Adrenal gland (tissue), 5 donors: Measurements from ENCODE around the gene PLXDC2.

ENCODE experiments used
- CTCF ChIP-seq, 6 experiments: fragments of 450-650 bp in 4 of 6; fragments of 200-600 bp in 2 of 6; sonication (generic) in 1 of 6; IDR thresholded peaks; 1 replicate in 5 of 6; 2 replicates in 1 of 6; pipeline versions ENCODE4 v1.5.1 to v1.8.0; 2016 to 2021; ENCODE audit warnings: antibody characterized with exemption in 6 of 6, mild to moderate bottlenecking in 2 of 6, moderate library complexity in 1 of 6
- POLR2A ChIP-seq, 2 donors: fragments of 450-650 bp; IDR thresholded peaks; one replicate each; pipeline ENCODE4 v1.6.1; 2017; ENCODE audit warnings: antibody characterized with exemption in 2 of 2, mild to moderate bottlenecking in 2 of 2, moderate library complexity in 1 of 2
- donor health status: DM: no; HTN: no; CAD: no.

GRCh38 chr10:20180766-20181165 lies 364.5 kb downstream of the PLXDC2 start:
- TF ChIP-seq CTCF (IDR thresholded peaks at IDR 0.05) (no peak), POLR2A (IDR thresholded peaks at IDR 0.05) (no peak)
